IPS DF 4.7 (cell line): ENCODE data around the gene DCTPP1.

Experiments
- DNase-seq: peaks from one replicate; pipeline ENCODE4 v3.0.0-alpha.2; 2013; ENCODE audit warnings: low spot score; ENCODE audit errors: extremely low read depth

DCTPP1 gene

GRCh38 chr16:30382111-30382881 lies 47.5 kb downstream of the DCTPP1 start, which contains the start of gene SEPTIN1:
SEPTIN1 (minus strand) TSS chr16:30382561; CDS start chr16:30382542, 19 bp downstream.
- no peak for DNase-seq

DNA sequence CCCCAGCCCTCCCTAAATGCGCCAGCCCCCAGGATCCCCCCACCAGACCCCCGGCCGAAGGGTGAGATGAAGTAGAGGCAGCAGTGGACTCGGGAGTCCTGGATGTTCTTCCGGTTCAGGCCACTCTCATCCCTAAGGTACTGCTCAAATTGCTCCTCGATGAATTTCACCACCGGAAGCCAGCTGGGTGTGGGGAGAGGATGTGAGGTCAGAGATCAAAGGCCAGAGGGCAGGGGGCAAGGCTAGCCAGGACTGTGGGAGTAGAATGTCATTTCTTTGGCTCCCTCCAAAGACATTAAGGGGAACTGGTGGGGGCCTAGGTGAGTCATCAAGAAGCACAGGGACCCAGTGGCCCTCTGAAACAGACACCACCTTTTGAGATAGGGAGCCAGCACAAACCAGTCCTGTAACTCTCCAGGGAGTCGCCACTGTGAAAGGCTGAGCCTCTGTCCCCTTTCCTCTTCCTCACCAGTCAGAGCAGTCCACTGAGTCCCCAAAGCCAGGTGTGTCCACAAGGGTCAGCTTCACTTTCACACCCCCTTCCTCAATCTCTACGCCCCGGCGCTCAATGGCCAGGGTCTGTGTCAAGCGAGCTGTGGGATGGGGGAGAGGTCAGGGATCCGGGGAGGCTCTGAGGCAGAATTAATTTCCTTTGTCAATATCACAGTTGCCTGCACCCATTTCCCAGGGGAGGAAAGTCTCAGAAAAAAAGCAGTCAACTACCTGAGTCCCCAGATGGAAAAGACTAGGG lies 48.4 kb downstream of the DCTPP1 start:
- DNase-seq: no peak

DNA sequence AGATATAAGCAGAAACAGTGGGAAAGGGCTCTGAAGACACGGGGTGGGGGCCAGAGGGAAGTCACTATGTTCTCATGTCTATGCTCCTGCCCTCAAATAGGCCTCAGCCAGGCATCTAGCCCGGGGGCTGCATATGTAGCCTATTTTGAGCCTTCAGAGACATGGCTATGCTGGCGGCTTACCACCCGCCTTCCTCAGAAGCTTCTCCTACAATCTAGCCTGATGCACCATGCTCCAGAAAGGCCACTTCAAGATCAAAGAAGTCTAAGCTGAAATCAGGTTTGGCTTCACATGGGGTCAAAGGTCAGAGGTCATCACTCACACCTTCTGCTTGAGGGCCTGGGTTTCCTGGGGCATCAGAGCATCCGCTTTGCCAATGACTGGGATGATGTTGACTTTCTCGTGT lies 49.0 kb downstream of the DCTPP1 start:
- DNase-seq: no peak

GRCh38 chr16:30380072-30380802 lies 49.6 kb downstream of the DCTPP1 start:
- no peak for DNase-seq

- no peak for DNase-seq
Observed at GRCh38 chr16:30379158-30379783, 50.6 kb downstream of the DCTPP1 start.

GRCh38 chr16:30378236-30379157 lies 51.3 kb downstream of the DCTPP1 start:
- no peak for DNase-seq

DNA sequence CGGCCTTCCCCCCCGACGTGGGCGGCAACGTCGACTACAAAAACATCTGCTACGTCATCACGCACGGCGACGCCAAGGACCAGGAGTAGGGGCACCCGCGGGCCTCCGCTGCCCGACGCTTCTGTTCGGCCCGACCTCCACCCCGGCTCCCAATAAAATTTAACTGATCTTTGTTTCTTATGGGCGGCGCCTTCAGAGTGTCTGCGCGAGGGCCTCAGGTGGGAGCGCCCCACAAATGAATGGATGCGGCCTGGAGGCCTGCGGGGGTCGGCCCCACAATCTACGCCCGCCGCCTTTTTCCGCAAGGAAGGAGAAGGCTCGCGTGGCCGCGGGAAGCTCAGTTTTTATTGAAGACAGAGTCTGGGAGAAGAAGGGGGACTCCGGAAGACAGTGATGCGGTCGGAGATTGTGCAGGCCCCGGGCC lies 52.0 kb downstream of the DCTPP1 start:
- DNase-seq: no peak

DNA sequence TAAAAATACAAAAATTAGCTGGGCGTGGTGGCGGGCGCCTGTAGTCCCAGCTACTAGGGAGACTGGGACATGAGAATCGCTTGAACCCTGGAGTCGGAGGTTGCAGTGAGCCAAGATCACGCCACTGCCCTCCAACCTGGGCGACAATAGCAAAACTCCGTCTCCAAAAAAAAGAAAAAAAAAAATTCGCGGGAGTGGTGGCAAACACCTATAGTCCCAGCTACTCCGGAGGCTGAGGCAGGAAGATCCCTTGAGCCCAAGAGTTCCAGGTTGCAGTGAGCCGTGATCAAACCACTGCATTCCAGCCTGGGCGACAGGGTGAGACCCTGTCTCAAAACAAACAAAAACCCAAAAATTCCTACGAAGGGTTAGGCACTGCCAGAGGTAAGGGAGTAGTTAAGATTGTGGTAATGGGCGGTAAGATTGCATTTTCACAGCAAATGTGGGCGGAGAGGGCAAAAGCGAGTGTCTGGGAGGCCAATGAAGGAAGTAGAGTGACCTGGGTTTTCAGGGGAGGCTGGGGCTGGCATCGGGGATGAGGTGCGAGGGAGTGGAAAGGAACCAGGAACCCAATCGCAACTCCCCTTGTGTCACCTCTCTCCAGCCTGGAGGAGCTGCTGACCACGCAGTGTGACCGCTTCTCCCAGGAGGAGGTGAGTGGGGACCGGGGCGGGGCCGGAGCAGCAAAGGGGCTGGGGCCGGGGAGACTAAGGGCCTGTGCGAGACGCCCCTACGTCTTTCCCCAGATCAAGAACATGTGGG lies 52.6 kb downstream of the DCTPP1 start:
- DNase-seq: no peak

DNA sequence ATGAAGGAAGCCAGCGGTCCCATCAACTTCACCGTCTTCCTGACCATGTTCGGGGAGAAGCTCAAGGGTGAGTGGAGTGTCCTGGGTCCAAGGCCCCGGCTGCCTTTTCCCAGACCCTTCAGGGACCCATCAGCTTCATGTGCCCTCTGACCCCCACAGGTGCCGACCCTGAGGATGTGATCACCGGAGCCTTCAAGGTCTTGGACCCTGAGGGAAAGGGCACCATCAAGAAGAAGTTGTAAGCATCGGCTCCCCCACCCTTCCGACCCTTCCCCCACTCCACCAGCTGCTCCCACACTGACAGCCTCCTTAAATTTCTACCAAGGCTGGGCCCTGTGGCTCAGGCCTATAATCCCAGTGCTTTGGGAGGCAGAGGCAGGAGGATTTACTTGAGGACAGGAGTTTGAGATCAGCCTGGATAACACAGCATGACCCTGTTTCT lies 53.3 kb downstream of the DCTPP1 start:
- DNase-seq: no peak

DNA sequence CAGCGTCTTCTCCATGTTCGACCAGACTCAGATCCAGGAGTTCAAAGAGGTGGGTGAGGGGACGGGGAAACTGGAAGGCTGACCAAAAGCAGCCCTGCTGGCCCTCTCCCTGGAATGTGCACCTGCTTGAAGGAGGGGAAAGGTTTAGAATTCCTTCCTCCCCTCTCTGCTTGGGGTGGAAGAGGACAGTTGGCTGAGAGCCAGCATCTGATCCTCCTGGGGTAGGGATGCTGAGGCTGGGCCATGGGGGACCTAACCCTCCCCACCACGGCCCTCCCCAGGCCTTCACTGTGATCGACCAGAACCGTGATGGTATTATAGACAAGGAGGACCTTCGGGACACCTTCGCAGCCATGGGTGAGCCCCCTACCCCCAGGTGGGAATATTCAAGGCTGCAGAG lies 54.0 kb downstream of the DCTPP1 start:
- DNase-seq: no peak

GRCh38 chr16:30374538-30374937 lies 55.3 kb downstream of the DCTPP1 start, which contains the start of gene MYL11:
MYL11 (plus strand) TSS chr16:30374802; CDS start chr16:30374858, 56 bp downstream.
- no peak for DNase-seq
